ENCODE data around the gene C1RL.
"Not testable (repeated sequence)": the region's sequence is repeated elsewhere in the genome, so short reads cannot be mapped to it uniquely, and the experiment has no call there.

Gene C1RL

DNA sequence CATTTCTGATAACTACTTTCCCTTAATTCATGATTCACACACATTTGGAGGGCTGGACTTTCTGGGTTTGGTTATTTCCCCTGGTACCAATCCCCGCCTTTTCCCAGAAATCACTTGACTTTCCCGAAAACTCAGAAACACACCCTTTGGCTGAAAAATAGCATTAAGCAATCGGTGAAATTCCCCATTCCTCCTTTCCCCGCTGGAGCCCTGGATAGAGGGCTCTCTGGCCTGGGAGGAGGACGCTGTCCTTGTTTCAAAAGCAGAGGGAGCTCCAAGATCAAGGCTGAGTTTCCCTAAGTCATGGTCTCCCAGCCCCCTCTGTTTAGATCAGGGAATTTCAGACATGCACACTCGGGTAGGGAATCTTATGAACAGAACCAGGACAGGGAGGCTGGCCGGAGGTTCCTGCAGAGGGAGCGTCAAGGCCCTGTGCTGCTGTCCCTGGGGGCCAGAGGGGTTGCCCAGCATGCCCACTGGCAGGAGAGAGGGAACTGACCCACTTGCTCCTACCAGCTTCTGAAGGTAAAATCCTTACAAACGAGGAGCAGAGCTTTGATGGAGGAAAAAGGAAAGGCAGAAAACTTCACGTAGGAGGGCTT lies 48.6 kb downstream of the C1RL start, which contains the start of gene C1S:
TSS of gene C1S (plus strand) at position 366 of the 602 bp plus-strand sequence. CDS start 1,195 bp downstream, outside the sequence.
- peak; percentile 79 to 82 for DNase-seq

- no peak for DNase-seq
Measured at GRCh38 chr12:7059780-7060179, 49.2 kb downstream of the C1RL start.

- peak; percentile 47 to 84 for DNase-seq
Measured at GRCh38 chr12:7058850-7059395, 50.1 kb downstream of the C1RL start.

- peak; percentile 77 to 90 for DNase-seq
Measured at GRCh38 chr12:7058163-7058845, 50.7 kb downstream of the C1RL start.

GRCh38 chr12:7055736-7056135 lies 53.3 kb downstream of the C1RL start:
- DNase-seq: not testable (repeated sequence)

DNA sequence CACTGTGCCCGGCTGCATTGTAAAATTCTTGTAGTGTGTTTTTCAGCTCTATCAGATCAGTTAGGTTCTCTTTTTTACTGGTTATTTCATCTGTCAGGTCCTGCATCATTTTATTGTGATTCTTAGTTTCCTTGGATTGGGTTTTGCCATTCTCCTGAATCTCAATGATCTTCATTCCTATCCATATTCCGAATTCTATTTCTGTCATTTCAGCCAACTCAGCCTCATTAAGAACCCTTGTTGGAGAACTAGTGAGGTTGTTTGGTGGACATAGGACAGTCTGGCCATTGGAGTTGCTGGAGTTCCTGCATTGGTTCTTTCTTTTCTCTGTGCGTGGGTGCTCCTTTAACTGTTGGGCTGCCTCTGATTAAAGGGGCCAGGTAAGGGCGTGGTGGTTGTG lies 54.1 kb downstream of the C1RL start:
- DNase-seq: no peak

DNA sequence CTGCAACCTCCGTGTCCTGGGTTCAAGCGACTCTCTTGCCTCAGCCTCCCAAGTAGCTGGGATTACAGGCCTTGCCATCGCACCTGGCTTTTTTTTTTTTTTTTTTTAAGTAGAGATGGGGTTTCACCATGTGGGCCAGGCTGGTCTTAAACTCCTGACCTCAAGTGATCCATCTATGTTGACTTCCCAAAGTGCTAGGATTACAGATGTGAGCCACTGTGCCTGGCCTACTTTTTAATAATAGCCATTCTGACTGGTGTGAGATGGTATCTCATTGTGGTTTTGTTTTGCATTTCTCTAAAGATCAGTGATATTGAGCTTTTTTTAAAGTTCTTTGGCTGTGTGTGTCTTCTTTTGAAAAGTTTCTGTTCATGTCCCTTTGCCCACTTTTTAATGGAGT lies 59.0 kb downstream of the C1RL start:
- not testable (repeated sequence) for DNase-seq

GRCh38 chr12:7049445-7049951 lies 59.5 kb downstream of the C1RL start:
- DNase-seq: not testable (repeated sequence)

GRCh38 chr12:7047306-7047705 lies 61.7 kb downstream of the C1RL start:
- DNase-seq: no peak

DNA sequence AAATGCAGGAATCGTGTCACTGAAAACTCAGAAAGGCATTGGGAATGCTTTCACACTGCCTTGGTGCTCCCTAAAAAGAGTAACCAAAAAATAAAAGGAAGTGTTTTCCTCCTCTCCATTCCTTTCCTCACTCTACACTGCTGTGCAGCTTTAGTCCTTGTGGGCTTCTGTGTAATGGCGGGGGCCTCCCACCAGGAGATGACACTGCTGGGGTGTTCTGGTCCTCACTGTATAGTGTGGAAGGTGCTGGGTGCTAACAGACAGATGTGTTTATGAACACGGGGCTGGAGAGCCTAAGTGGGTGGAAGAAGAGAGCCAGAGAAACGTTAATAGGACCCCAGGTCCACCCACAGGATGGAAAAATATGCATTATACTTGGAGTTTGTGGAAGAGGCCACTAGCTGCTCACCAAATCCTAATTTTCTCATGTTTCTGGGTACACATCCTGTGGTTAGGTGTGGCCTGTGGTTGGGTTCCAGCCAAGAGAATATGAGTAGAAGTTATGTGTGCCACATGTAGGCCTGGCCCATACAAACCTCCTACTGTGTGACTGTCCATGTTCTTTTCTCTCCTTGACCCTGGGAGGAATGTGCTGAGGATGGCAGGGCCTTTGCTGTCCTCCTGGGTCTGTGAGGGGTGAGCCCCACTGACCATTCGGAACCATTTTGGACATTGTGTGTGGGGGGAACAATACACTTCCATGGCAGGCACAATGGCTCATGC lies 62.5 kb downstream of the C1RL start:
- DNase-seq: no peak

GRCh38 chr12:7045913-7046312 lies 63.1 kb downstream of the C1RL start:
- no peak for DNase-seq
